ENCODE data around the gene APOL2.
"Not testable (repeated sequence)": the region's sequence is repeated elsewhere in the genome, so short reads cannot be mapped to it uniquely, and the experiment has no call there.

Gene APOL2

GRCh38 chr22:36258701-36259614 lies 19.6 kb upstream of the APOL2 start:
- Histone ChIP-seq H3K27ac (ENCODE audit: low read depth, low read length) (peak overlapping the region; percentile 15), H3K18ac (ENCODE audit: low read length) (peak overlapping the region; percentile 29), H3K4me2 (ENCODE audit: low read length) (peak overlapping the region; percentile 15), H3K79me1 (ENCODE audit: low read length) (no peaks in the 10 kb centered on the region), H3K4ac (ENCODE audit: low read depth, low read length) (peak overlapping the region; percentile 72), H2BK5ac (ENCODE audit: low read length) (no peak overlapping the region), H2AK5ac (ENCODE audit: low read length) (no peak overlapping the region), H4K8ac (ENCODE audit: low read depth, low read length) (no peak overlapping the region), H3K4me3 (ENCODE audit: low read length) (no peak overlapping the region), H3K79me2 (ENCODE audit: control insufficient read depth, insufficient read depth, low read length) (no peaks in the 10 kb centered on the region), H3K23ac (ENCODE audit: low read length) (no peak overlapping the region), H3K9ac (ENCODE audit: low read length) (peak overlapping the region; percentile 50), H3K27me3 (ENCODE audit: insufficient read depth, low read length, poor library complexity) (no peaks in the 10 kb centered on the region), H4K5ac (ENCODE audit: low read length) (no peak overlapping the region), H3K4me1 (ENCODE audit: control insufficient read depth, low read depth, low read length) (peaks cover 11% of the 10 kb centered on the region), H3K56ac (ENCODE audit: low read length) (peak overlapping the region; percentile 79), H2BK120ac (ENCODE audit: low read depth, low read length) (no peak overlapping the region), H2BK15ac (replicated peaks; ENCODE audit: low read depth) (no peak overlapping the region), H3K36me3 (ENCODE audit: control insufficient read depth, insufficient read depth, low read length) (no peaks in the 10 kb centered on the region)
- DNase-seq: peak; percentile 84
- no CpG with 5 or more reads among the region's 16 CpGs for whole genome bisulfite sequencing (ENCODE audit: extremely low coverage, insufficient coverage, low lambda C conversion rate)

GRCh38 chr22:36257948-36258670 lies 18.8 kb upstream of the APOL2 start:
- Histone ChIP-seq H3K4me1 (ENCODE audit: control insufficient read depth, low read depth, low read length) (peaks cover 11% of the 10 kb centered on the region), H3K9ac (ENCODE audit: low read length) (no peak overlapping the region), H4K8ac (ENCODE audit: low read depth, low read length) (no peak overlapping the region), H3K27me3 (ENCODE audit: insufficient read depth, low read length, poor library complexity) (no peaks in the 10 kb centered on the region), H3K23ac (ENCODE audit: low read length) (no peak overlapping the region), H3K4me2 (ENCODE audit: low read length) (no peak overlapping the region), H3K36me3 (ENCODE audit: control insufficient read depth, insufficient read depth, low read length) (no peaks in the 10 kb centered on the region), H2BK120ac (ENCODE audit: low read depth, low read length) (no peak overlapping the region), H3K56ac (ENCODE audit: low read length) (peak overlapping the region; percentile 79), H2BK5ac (ENCODE audit: low read length) (no peak overlapping the region), H4K5ac (ENCODE audit: low read length) (no peak overlapping the region), H3K18ac (ENCODE audit: low read length) (peak overlapping the region; percentile 9), H3K79me1 (ENCODE audit: low read length) (no peaks in the 10 kb centered on the region), H2BK15ac (replicated peaks; ENCODE audit: low read depth) (no peak overlapping the region), H3K4ac (ENCODE audit: low read depth, low read length) (peak overlapping the region; percentile 72), H3K79me2 (ENCODE audit: control insufficient read depth, insufficient read depth, low read length) (no peaks in the 10 kb centered on the region), H3K4me3 (ENCODE audit: low read length) (no peak overlapping the region), H2AK5ac (ENCODE audit: low read length) (no peak overlapping the region), H3K27ac (ENCODE audit: low read depth, low read length) (peak overlapping the region; percentile 1)
- no CpG with 5 or more reads among the region's 13 CpGs for WGBS (ENCODE audit: extremely low coverage, insufficient coverage, low lambda C conversion rate)
- DNase-seq: no peak

- H3K79me1 ChIP-seq (ENCODE audit: low read length): no peaks in the 10 kb centered on the region
- no peak overlapping the region for H4K5ac ChIP-seq (ENCODE audit: low read length)
- H2BK15ac ChIP-seq (replicated peaks; ENCODE audit: low read depth): no peak overlapping the region
- H3K4me1 ChIP-seq (ENCODE audit: control insufficient read depth, low read depth, low read length): peaks cover 11% of the 10 kb centered on the region
- H3K4me3 ChIP-seq (ENCODE audit: low read length): no peak overlapping the region
- no peak overlapping the region for H3K4ac ChIP-seq (ENCODE audit: low read depth, low read length)
- H3K23ac ChIP-seq (ENCODE audit: low read length): no peak overlapping the region
- H2BK120ac ChIP-seq (ENCODE audit: low read depth, low read length): no peak overlapping the region
- no peak for DNase-seq
- H3K27ac ChIP-seq (ENCODE audit: low read depth, low read length): no peak overlapping the region
- no peaks in the 10 kb centered on the region for H3K36me3 ChIP-seq (ENCODE audit: control insufficient read depth, insufficient read depth, low read length)
- H3K4me2 ChIP-seq (ENCODE audit: low read length): no peak overlapping the region
- H4K8ac ChIP-seq (ENCODE audit: low read depth, low read length): no peak overlapping the region
- no peaks in the 10 kb centered on the region for H3K27me3 ChIP-seq (ENCODE audit: insufficient read depth, low read length, poor library complexity)
- H2AK5ac ChIP-seq (ENCODE audit: low read length): no peak overlapping the region
- no peak overlapping the region for H2BK5ac ChIP-seq (ENCODE audit: low read length)
- no peak overlapping the region for H3K56ac ChIP-seq (ENCODE audit: low read length)
- no peak overlapping the region for H3K18ac ChIP-seq (ENCODE audit: low read length)
- WGBS (ENCODE audit: extremely low coverage, insufficient coverage, low lambda C conversion rate): no CpG with 5 or more reads among the region's 8 CpGs
- H3K9ac ChIP-seq (ENCODE audit: low read length): no peak overlapping the region
- H3K79me2 ChIP-seq (ENCODE audit: control insufficient read depth, insufficient read depth, low read length): no peaks in the 10 kb centered on the region
These were observed 18.0 kb upstream of the APOL2 start for GRCh38 chr22:36257308-36257707.

GRCh38 chr22:36256478-36256877 lies 17.2 kb upstream of the APOL2 start:
- H3K79me2 ChIP-seq (ENCODE audit: control insufficient read depth, insufficient read depth, low read length): no peaks in the 10 kb centered on the region
- no peaks in the 10 kb centered on the region for H3K36me3 ChIP-seq (ENCODE audit: control insufficient read depth, insufficient read depth, low read length)
- no peak overlapping the region for H3K23ac ChIP-seq (ENCODE audit: low read length)
- H2BK15ac ChIP-seq (replicated peaks; ENCODE audit: low read depth): no peak overlapping the region
- no peak overlapping the region for H2AK5ac ChIP-seq (ENCODE audit: low read length)
- H2BK120ac ChIP-seq (ENCODE audit: low read depth, low read length): no peak overlapping the region
- no peak for DNase-seq
- H3K56ac ChIP-seq (ENCODE audit: low read length): no peak overlapping the region
- no CpG with 5 or more reads among the region's 3 CpGs for WGBS (ENCODE audit: extremely low coverage, insufficient coverage, low lambda C conversion rate)
- H3K4me1 ChIP-seq (ENCODE audit: control insufficient read depth, low read depth, low read length): peaks cover 11% of the 10 kb centered on the region
- no peak overlapping the region for H3K4me3 ChIP-seq (ENCODE audit: low read length)
- H3K9ac ChIP-seq (ENCODE audit: low read length): no peak overlapping the region
- no peaks in the 10 kb centered on the region for H3K27me3 ChIP-seq (ENCODE audit: insufficient read depth, low read length, poor library complexity)
- no peak overlapping the region for H3K4me2 ChIP-seq (ENCODE audit: low read length)
- no peak overlapping the region for H3K4ac ChIP-seq (ENCODE audit: low read depth, low read length)
- no peak overlapping the region for H4K5ac ChIP-seq (ENCODE audit: low read length)
- no peak overlapping the region for H3K18ac ChIP-seq (ENCODE audit: low read length)
- H3K79me1 ChIP-seq (ENCODE audit: low read length): no peaks in the 10 kb centered on the region
- no peak overlapping the region for H3K27ac ChIP-seq (ENCODE audit: low read depth, low read length)
- no peak overlapping the region for H2BK5ac ChIP-seq (ENCODE audit: low read length)
- no peak overlapping the region for H4K8ac ChIP-seq (ENCODE audit: low read depth, low read length)

- not testable (repeated sequence) for H2BK15ac ChIP-seq (replicated peaks; ENCODE audit: low read depth); H2BK120ac ChIP-seq (ENCODE audit: low read depth, low read length); H2BK5ac ChIP-seq (ENCODE audit: low read length); H3K23ac ChIP-seq (ENCODE audit: low read length); H3K4me3 ChIP-seq (ENCODE audit: low read length); H3K4me2 ChIP-seq (ENCODE audit: low read length); H3K18ac ChIP-seq (ENCODE audit: low read length); H3K56ac ChIP-seq (ENCODE audit: low read length); H4K5ac ChIP-seq (ENCODE audit: low read length); H3K79me2 ChIP-seq (ENCODE audit: control insufficient read depth, insufficient read depth, low read length); H3K27me3 ChIP-seq (ENCODE audit: insufficient read depth, low read length, poor library complexity); H2AK5ac ChIP-seq (ENCODE audit: low read length); H4K8ac ChIP-seq (ENCODE audit: low read depth, low read length); H3K27ac ChIP-seq (ENCODE audit: low read depth, low read length); DNase-seq; H3K79me1 ChIP-seq (ENCODE audit: low read length); H3K36me3 ChIP-seq (ENCODE audit: control insufficient read depth, insufficient read depth, low read length); H3K4ac ChIP-seq (ENCODE audit: low read depth, low read length); H3K9ac ChIP-seq (ENCODE audit: low read length)
- H3K4me1 ChIP-seq (ENCODE audit: control insufficient read depth, low read depth, low read length): peaks cover 11% of the 10 kb centered on the region
- no CpG with 5 or more reads among the region's 5 CpGs for WGBS (ENCODE audit: extremely low coverage, insufficient coverage, low lambda C conversion rate)
These were observed 16.2 kb upstream of the APOL2 start for GRCh38 chr22:36255572-36255971.

Data from mesendoderm (in vitro differentiated cells).